ENCODE data around the gene MDC1.
A peak's percentile ranks its signal among the peaks of the same experiment; 100 is the strongest.
"Not testable (repeated sequence)": the region's sequence is repeated elsewhere in the genome, so short reads cannot be mapped to it uniquely, and the experiment has no call there.

Gene MDC1

DNA sequence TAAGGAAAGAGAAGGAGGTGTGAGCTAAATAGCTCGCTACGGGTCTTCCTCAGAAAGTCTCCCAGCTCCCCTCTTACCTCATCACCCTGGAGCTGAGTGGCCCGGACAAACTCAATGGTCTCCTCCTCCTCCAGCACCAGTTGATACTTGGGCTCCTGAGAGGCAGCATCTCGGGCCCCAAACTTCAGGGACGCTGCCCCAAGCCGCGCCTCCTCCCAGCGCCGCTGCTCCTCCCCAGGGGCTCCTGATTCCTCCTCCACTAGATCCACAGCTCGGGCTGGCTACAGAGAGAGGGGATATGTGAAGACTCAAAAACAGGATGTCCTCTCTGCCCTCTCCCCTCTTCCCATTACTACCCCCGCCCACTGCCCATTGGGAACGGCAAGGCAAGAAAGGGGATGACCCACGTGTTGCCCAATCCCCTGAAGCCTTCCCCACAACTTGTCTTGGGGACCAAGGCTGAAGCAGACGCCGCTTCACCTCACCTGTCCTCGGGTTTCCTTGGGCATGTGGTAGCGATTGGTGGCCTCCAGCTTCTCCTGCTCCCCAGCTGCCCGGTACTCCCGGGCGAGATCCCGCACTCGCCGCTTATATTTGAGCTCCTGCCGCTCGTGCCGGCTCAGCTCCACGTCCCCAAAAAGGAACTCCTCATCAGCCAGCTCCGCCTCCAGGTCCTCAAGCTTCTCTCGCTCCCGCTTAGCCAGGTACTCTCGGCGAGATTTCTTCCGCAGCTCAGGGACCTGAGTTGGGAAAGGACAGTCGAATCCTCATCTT is 51.9 kb downstream of the MDC1 start:
- Mint-ChIP-seq H3K36me3 (ENCODE audit: low read depth) (peaks cover 58% of the 10 kb centered on the region), H3K27ac (no peak overlapping the region), H3K4me3 (no peak overlapping the region), H3K9me3 (no peaks in the 10 kb centered on the region), H3K4me1 (ENCODE audit: low read depth) (peaks cover 15% of the 10 kb centered on the region), H3K27me3 (no peaks in the 10 kb centered on the region)

DNA sequence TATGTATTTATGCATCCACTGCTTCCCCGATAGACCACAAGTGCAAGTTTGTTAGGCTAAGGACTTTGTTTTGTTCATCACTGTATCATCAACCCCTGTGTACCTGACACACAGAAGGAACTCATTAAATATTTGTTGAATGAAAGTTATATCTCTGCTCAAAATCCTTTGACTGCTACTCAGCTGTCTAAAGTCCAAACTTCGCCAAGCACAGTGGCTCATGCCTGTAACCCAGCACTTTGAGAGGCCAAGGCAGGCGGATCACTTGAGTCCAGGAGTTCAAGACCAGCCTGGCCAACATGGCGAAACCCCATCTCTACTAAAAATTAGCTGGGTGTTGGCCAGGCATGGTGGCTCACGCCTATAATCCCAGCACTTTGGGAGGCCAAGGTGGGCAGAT is 59.2 kb downstream of the MDC1 start:
- peaks cover 69% of the 10 kb centered on the region for H3K36me3 Mint-ChIP-seq (ENCODE audit: low read depth)

DNA sequence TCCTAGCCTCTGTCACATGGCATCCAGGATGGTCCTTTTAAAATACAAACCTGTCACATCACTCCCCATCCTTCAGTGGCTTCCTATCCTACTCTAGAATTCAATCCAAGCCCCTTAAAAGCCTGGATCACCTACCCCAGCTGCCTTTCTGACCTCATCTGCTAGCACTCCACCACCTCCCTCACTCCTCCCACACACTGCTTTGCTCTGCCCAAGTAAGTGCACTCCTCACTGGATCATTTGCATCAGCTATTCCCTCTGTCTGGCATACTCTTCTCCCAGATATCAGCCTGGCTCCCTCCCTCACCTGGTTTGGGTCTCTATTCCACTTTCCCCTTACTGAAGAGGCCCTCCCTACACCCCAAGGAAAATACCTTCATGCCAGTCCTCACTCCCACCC is 59.6 kb downstream of the MDC1 start:
- H3K9me3 Mint-ChIP-seq = no peaks in the 10 kb centered on the region
- H3K27me3 Mint-ChIP-seq = no peaks in the 10 kb centered on the region
- peak overlapping the region; percentile 74 for H3K27ac Mint-ChIP-seq
- H3K36me3 Mint-ChIP-seq (ENCODE audit: low read depth) = peaks cover 69% of the 10 kb centered on the region
- H3K4me1 Mint-ChIP-seq (ENCODE audit: low read depth) = no peaks in the 10 kb centered on the region
- no peak overlapping the region for H3K4me3 Mint-ChIP-seq

More for the DNA sequence above, 59.2 kb downstream of the MDC1 start:
- H3K27ac Mint-ChIP-seq = peak overlapping the region; percentile 74
- not testable (repeated sequence) for H3K4me1 Mint-ChIP-seq (ENCODE audit: low read depth); H3K4me3 Mint-ChIP-seq; H3K27me3 Mint-ChIP-seq; H3K9me3 Mint-ChIP-seq

DNA sequence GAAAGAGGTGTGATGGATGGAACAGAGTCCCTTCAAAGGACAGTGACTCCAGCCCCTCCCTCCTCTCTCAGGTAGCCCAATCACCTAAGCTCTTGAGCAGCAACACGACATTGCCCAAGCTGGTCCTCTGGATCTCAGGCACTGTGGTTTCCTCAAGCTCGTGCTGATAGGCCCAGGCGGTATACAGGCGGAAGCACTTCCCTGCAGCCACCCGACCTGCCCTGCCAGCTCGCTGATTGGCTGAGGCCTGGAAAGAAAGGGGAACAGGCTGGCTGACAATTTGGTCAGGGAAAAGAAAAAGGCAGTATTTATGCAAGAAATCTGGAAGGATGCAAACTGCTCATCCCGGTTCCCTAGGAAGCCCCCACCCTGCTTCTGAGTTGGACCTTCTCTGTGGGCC is 60.6 kb downstream of the MDC1 start:
- H3K4me3 Mint-ChIP-seq = no peak overlapping the region
- H3K27me3 Mint-ChIP-seq = no peaks in the 10 kb centered on the region
- no peak overlapping the region for H3K27ac Mint-ChIP-seq
- H3K9me3 Mint-ChIP-seq = no peaks in the 10 kb centered on the region
- peaks cover 67% of the 10 kb centered on the region for H3K36me3 Mint-ChIP-seq (ENCODE audit: low read depth)
- no peaks in the 10 kb centered on the region for H3K4me1 Mint-ChIP-seq (ENCODE audit: low read depth)

DNA sequence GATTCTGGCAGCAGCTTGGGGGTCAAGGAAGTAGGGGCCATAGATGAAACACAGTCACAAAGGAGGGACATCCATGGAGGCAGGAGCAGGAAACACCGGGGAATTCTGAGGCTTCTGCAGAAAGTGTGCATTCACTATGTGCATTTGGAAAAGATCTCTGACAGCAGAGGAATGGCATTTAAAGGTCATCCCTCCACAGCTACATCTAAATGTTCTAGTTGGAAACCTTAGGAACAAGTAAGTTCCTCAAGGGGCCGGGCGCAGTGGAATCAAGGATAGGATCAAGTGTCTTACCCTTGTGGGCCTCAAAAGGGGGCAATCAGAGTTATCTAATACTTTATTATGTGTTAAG is 61.4 kb downstream of the MDC1 start:
- H3K27me3 Mint-ChIP-seq = no peaks in the 10 kb centered on the region
- H3K9me3 Mint-ChIP-seq = no peaks in the 10 kb centered on the region
- no peak overlapping the region for H3K4me3 Mint-ChIP-seq
- no peak overlapping the region for H3K27ac Mint-ChIP-seq
- H3K36me3 Mint-ChIP-seq (ENCODE audit: low read depth) = peaks cover 70% of the 10 kb centered on the region
- no peaks in the 10 kb centered on the region for H3K4me1 Mint-ChIP-seq (ENCODE audit: low read depth)

DNA sequence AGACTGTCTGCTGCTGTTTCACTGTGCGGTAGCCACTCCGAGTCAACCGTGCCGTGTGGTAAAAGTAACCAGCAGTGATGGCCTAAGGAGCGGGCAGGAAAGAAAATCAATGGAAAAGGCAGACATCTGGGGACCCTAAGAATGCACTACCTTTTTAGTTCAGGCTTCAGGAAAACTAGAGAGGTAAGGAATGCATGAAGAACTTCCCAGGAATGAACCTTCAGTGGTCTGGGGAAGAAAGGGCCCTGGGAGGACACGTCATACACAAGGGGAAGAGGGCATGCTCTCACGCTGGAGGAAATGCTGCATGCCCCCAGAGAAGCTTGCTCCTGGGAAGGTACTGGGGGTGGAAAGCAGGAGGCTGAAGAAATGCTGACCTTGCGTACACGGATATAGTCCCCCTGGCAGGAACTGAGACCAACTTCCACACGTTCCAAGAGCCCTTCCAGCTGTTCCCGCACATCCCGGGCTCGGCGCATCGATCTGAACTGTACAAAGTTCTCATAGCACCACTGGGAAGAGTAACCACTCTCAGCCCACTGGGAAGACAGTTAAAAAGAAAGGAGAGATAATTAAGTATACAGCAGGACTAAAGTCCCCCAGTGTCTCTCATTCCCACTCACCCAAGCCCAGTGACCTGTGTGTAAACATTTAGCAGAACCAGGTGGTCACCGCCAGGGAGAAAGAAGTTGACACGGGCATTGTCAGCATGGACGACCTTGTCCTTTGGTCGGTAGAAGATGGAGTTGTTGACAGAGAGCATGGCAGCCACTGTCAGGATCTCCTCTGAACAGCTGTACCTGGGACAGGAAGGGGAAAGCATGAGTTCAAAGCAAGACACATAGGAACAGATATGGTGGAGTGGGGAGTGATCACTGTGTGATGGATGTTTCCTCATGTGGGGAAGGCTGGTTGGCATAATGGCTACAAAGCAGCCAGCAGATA is 62.0 kb downstream of the MDC1 start:
- peaks cover 69% of the 10 kb centered on the region for H3K36me3 Mint-ChIP-seq (ENCODE audit: low read depth)
- H3K27ac Mint-ChIP-seq = no peak overlapping the region

DNA sequence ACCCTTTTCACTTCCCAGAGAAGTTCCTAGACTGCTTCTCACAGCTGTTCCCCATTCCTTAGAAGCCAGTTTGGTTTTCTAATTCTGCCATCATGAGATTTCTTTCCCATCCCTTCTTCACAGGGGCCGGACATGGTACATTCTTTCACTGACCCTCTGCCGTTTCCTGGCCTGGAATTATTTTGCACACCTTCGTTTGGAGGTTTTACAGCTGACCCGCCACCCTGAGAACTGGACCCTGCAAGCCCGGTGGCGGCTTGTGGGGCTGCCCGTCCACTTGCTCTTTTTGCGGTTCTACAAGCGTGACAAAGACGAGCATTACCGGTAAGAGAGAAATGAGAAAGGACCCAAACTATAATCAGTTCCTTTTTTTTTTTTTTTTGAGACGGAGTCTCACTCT is 65.9 kb downstream of the MDC1 start:
- H3K36me3 Mint-ChIP-seq (ENCODE audit: low read depth) = peaks cover 50% of the 10 kb centered on the region
- H3K27ac Mint-ChIP-seq = no peak overlapping the region
- no peak overlapping the region for H3K4me3 Mint-ChIP-seq
- peaks cover 19% of the 10 kb centered on the region for H3K4me1 Mint-ChIP-seq (ENCODE audit: low read depth)
- no peaks in the 10 kb centered on the region for H3K9me3 Mint-ChIP-seq
- no peaks in the 10 kb centered on the region for H3K27me3 Mint-ChIP-seq

More for the DNA sequence above, 62.0 kb downstream of the MDC1 start:
- H3K9me3 Mint-ChIP-seq = no peaks in the 10 kb centered on the region
- no peaks in the 10 kb centered on the region for H3K4me1 Mint-ChIP-seq (ENCODE audit: low read depth)
- H3K4me3 Mint-ChIP-seq = no peak overlapping the region
- H3K27me3 Mint-ChIP-seq = no peaks in the 10 kb centered on the region

Data from stimulated activated naive CD8-positive, alpha-beta T cell treated with anti-CD3 and anti-CD28 coated beads, Interleukin-15, Interleukin-2, amounts not matched to agents 100 ng/mL and 50 ng/mL, for 24 hours (primary cell).